DOHH2 (cell line): ENCODE results near the gene SMOC2.

Experiments
- EZH2phosphoT487 ChIP-seq: fragments of 200-600 bp; sonication (generic); IDR thresholded peaks from 2 replicates; pipeline ENCODE4 v1.6.1; 2017; ENCODE audit warnings: borderline replicate concordance, mild to moderate bottlenecking, antibody characterized with exemption, low read length, moderate library complexity, mixed read lengths
- TF ChIP-seq, protein P1 (sequence below): fragments of 200-600 bp; sonication (generic); IDR thresholded peaks from one replicate; pipeline ENCODE4 v1.5.1; 2014; ENCODE audit warnings: antibody characterized with exemption, mild to moderate bottlenecking, low read depth, low read length; ENCODE audit not compliant: poor library complexity, severe bottlenecking

DNA sequence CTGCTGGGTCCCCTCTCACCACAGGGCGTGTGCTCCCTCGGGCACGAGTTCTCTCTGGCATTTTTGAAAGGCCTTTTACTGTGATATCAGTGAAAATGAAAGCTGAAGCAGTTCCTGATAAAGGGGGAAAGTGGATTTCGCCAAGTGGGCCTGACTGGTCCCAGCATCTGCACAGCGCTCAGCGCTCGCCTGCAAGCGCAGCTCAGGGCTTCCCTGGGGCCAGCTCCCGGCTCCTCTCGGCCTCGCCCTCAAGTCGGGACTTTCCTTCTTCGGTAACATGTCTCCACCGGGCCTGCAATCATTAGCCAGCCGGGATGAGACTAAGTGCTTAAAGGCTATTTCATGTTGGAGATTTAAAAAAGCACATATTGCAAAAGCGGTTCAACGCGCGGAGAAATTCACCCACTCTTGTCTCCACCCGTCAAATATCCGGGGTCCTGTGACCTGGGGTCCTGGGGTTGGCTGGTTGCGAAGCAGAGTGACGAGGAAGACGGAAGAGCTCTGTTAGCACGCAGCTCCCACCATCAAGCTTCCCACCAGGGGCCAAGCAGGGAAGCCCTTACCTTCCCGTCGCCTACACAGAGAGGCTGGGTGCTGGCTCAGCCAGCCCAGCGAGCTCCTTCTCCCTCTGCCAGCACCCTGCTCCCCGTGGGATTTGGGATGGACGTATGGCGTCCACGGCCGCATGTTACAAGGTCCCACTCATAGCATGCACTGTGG is 114.1 kb downstream of the SMOC2 start:
- TF ChIP-seq, protein P1, sequence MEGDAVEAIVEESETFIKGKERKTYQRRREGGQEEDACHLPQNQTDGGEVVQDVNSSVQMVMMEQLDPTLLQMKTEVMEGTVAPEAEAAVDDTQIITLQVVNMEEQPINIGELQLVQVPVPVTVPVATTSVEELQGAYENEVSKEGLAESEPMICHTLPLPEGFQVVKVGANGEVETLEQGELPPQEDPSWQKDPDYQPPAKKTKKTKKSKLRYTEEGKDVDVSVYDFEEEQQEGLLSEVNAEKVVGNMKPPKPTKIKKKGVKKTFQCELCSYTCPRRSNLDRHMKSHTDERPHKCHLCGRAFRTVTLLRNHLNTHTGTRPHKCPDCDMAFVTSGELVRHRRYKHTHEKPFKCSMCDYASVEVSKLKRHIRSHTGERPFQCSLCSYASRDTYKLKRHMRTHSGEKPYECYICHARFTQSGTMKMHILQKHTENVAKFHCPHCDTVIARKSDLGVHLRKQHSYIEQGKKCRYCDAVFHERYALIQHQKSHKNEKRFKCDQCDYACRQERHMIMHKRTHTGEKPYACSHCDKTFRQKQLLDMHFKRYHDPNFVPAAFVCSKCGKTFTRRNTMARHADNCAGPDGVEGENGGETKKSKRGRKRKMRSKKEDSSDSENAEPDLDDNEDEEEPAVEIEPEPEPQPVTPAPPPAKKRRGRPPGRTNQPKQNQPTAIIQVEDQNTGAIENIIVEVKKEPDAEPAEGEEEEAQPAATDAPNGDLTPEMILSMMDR, result no peak
- TF ChIP-seq EZH2phosphoT487, result no peak
